BLaER1 (cell line): ENCODE data around the gene HPCAL1.

Source experiments
- H3K27ac ChIP-seq: shearing (Covaris generic); formaldehyde crosslinking; 2 replicates; pipeline ENCODE4 v1.8.1; 2022
- H3K27me3 ChIP-seq: shearing (Covaris generic); formaldehyde crosslinking; 2 replicates; pipeline ENCODE4 v1.8.1; 2022
- H3K36me3 ChIP-seq: shearing (Covaris generic); formaldehyde crosslinking; 2 replicates; pipeline ENCODE4 v1.8.1; 2022
- H3K4me1 ChIP-seq: shearing (Covaris generic); formaldehyde crosslinking; 2 replicates; pipeline ENCODE4 v1.8.1; 2022
- H3K4me2 ChIP-seq: shearing (Covaris generic); formaldehyde crosslinking; 2 replicates; pipeline ENCODE4 v1.8.1; 2022
- H3K4me3 ChIP-seq: shearing (Covaris generic); formaldehyde crosslinking; 2 replicates; pipeline ENCODE4 v1.8.1; 2022
- H3K9ac ChIP-seq: shearing (Covaris generic); formaldehyde crosslinking; 2 replicates; pipeline ENCODE4 v1.8.1; 2022
- H3K9me3 ChIP-seq: shearing (Covaris generic); formaldehyde crosslinking; 2 replicates; pipeline ENCODE4 v1.8.1; 2022
- H4K20me1 ChIP-seq: shearing (Covaris generic); formaldehyde crosslinking; 2 replicates; pipeline ENCODE4 v1.8.1; 2022
- Cebpa-rat ChIP-seq: shearing (Covaris generic); IDR thresholded peaks from 2 replicates; pipeline ENCODE4 v1.8.1; 2022

HPCAL1 gene

GRCh38 chr2:10407432-10407831, 104.7 kb downstream of the HPCAL1 start:
- peak overlapping the region; percentile 81 for H3K4me2 ChIP-seq
- TF ChIP-seq Cebpa-rat: no peak
- H3K27me3 ChIP-seq: no peaks in the 10 kb centered on the region
- 0 out of 2 replicates have a peak overlapping the region, but pooled peaks have one; percentile 14 for H3K27ac ChIP-seq
- H3K9me3 ChIP-seq: peaks cover 3% of the 10 kb centered on the region; the same call in 1 of the 2 replicates
- H3K36me3 ChIP-seq: peaks cover 19% of the 10 kb centered on the region
- peaks cover 57% of the 10 kb centered on the region for H4K20me1 ChIP-seq
- H3K4me3 ChIP-seq: no peak overlapping the region
- H3K9ac ChIP-seq: 0 out of 2 replicates have a peak overlapping the region, but pooled peaks have one; percentile 16
- peaks cover 99% of the 10 kb centered on the region for H3K4me1 ChIP-seq

DNA sequence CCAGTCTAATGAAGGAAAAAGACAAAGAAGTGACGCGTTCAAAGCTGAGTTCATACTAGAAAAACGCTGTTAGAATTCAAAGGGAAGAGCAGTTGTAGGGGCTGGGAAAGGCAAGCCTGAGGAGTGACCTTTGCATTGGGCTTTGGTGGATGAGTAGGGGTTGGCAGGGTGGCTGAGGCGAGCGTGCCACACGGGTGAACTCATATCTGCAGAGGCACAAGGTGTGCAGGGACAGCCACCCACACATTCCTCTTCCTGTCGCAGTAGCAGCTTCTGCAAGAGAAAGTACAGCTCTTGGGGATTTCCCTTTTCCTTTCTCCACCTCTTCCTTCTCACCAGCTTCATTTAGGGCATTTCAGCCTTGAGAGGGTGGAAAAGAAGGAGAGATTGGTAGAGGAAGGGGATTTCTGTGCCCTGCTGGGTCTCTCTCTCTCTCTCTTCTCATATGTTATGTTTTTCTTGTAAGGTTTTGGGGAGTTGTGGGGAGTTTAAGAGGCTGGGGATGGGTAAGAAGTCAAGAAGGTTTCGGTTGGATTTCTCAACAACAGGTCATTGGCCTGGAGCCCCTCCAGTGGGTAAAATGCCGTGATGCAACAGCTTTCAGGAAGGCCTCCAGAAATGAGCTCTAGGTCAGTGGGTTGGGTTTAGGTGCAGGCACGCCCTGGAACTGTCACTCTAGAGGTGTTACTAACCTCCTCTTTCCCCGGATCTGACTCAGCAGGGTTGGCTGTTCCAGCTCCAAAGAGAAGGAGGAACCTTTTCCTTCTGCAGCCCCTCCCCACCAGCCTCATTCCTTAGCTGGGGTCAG, 105.3 kb downstream of the HPCAL1 start:
- H3K36me3 ChIP-seq: peaks cover 25% of the 10 kb centered on the region
- H3K9me3 ChIP-seq: peaks cover 5% of the 10 kb centered on the region; the same call in 1 of the 2 replicates
- peaks cover 93% of the 10 kb centered on the region for H3K4me1 ChIP-seq
- H3K27ac ChIP-seq: 0 out of 2 replicates have a peak overlapping the region, but pooled peaks have one; percentile 14
- no peak for TF ChIP-seq Cebpa-rat
- H3K9ac ChIP-seq: 0 out of 2 replicates have a peak overlapping the region, but pooled peaks have one; percentile 16
- H3K4me2 ChIP-seq: peak overlapping the region; percentile 81
- peaks cover 57% of the 10 kb centered on the region for H4K20me1 ChIP-seq
- no peak overlapping the region for H3K4me3 ChIP-seq
- H3K27me3 ChIP-seq: no peaks in the 10 kb centered on the region

GRCh38 chr2:10408649-10409579, 106.2 kb downstream of the HPCAL1 start:
- Histone ChIP-seq H3K36me3 (peaks cover 33% of the 10 kb centered on the region), H3K27ac (peak overlapping the region; percentile 63; the same call in 1 of the 2 replicates), H3K9me3 (peaks cover 5% of the 10 kb centered on the region; the same call in 1 of the 2 replicates), H4K20me1 (peaks cover 59% of the 10 kb centered on the region), H3K4me1 (peaks cover 91% of the 10 kb centered on the region), H3K9ac (no peak overlapping the region), H3K27me3 (no peaks in the 10 kb centered on the region), H3K4me3 (no peak overlapping the region), H3K4me2 (peak overlapping the region; percentile 81)
- no peak for TF ChIP-seq Cebpa-rat

- Histone ChIP-seq H4K20me1 (peaks cover 51% of the 10 kb centered on the region), H3K9ac (peak overlapping the region; percentile 36; the same call in 1 of the 2 replicates), H3K27me3 (no peaks in the 10 kb centered on the region), H3K27ac (peak overlapping the region; percentile 63), H3K4me1 (peaks cover 89% of the 10 kb centered on the region), H3K36me3 (peaks cover 30% of the 10 kb centered on the region), H3K4me3 (no peak overlapping the region), H3K9me3 (peaks cover 5% of the 10 kb centered on the region; the same call in 1 of the 2 replicates), H3K4me2 (peak overlapping the region; percentile 77)
- no peak for TF ChIP-seq Cebpa-rat
Measured at GRCh38 chr2:10410001-10410822, 107.5 kb downstream of the HPCAL1 start.

- Histone ChIP-seq H3K4me3 (no peak overlapping the region), H3K27me3 (no peaks in the 10 kb centered on the region), H3K4me1 (peaks cover 81% of the 10 kb centered on the region), H3K9me3 (peaks cover 5% of the 10 kb centered on the region; the same call in 1 of the 2 replicates), H3K4me2 (peak overlapping the region; percentile 77), H4K20me1 (peaks cover 50% of the 10 kb centered on the region), H3K9ac (peak overlapping the region; percentile 36; the same call in 1 of the 2 replicates), H3K36me3 (peaks cover 36% of the 10 kb centered on the region), H3K27ac (peak overlapping the region; percentile 63; the same call in 1 of the 2 replicates)
- no peak for TF ChIP-seq Cebpa-rat
Measured at GRCh38 chr2:10410823-10411437, 108.2 kb downstream of the HPCAL1 start.

DNA sequence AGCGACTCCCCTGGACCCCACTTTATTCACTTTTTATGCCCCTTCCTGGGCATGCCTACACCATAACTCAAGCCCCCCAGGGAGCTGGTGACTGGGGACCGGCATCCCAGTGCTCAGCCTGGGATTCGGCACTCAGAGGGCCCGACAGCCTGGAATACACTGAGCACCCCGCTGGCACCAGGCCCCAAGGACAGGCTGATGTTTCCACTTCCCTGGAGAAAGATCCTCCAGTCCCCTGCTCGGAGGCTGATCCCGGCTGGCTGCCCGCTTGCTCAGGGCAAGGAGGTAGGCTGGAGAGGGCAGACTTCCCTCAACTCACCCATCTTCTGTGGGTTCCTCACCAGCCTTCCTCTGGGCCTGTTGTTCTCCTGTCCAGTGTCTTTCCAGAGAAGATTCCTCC, 108.9 kb downstream of the HPCAL1 start:
- no peaks in the 10 kb centered on the region for H3K27me3 ChIP-seq
- H3K4me2 ChIP-seq: peak overlapping the region; percentile 77; the same call in 1 of the 2 replicates
- peaks cover 5% of the 10 kb centered on the region; the same call in 1 of the 2 replicates for H3K9me3 ChIP-seq
- no peak overlapping the region for H3K4me3 ChIP-seq
- H4K20me1 ChIP-seq: peaks cover 50% of the 10 kb centered on the region
- peaks cover 41% of the 10 kb centered on the region for H3K36me3 ChIP-seq
- H3K9ac ChIP-seq: no peak overlapping the region
- H3K27ac ChIP-seq: peak overlapping the region; percentile 63; the same call in 1 of the 2 replicates
- no peak for TF ChIP-seq Cebpa-rat
- peaks cover 80% of the 10 kb centered on the region for H3K4me1 ChIP-seq

GRCh38 chr2:10412380-10412779, 109.7 kb downstream of the HPCAL1 start:
- no peaks in the 10 kb centered on the region for H3K27me3 ChIP-seq
- peaks cover 41% of the 10 kb centered on the region for H3K36me3 ChIP-seq
- no peak overlapping the region for H3K27ac ChIP-seq
- H4K20me1 ChIP-seq: peaks cover 45% of the 10 kb centered on the region
- TF ChIP-seq Cebpa-rat: no peak
- H3K4me1 ChIP-seq: peaks cover 80% of the 10 kb centered on the region
- no peak overlapping the region for H3K4me2 ChIP-seq
- H3K9ac ChIP-seq: no peak overlapping the region
- no peak overlapping the region for H3K4me3 ChIP-seq
- H3K9me3 ChIP-seq: peaks cover 5% of the 10 kb centered on the region; the same call in 1 of the 2 replicates

GRCh38 chr2:10413503-10413902, 110.8 kb downstream of the HPCAL1 start:
- Histone ChIP-seq H3K4me2 (no peak overlapping the region), H3K27ac (no peak overlapping the region), H3K36me3 (peaks cover 41% of the 10 kb centered on the region), H4K20me1 (peaks cover 41% of the 10 kb centered on the region), H3K4me3 (no peak overlapping the region), H3K9ac (no peak overlapping the region), H3K9me3 (peaks cover 5% of the 10 kb centered on the region; the same call in 1 of the 2 replicates), H3K4me1 (peaks cover 80% of the 10 kb centered on the region), H3K27me3 (no peaks in the 10 kb centered on the region)
- no peak for TF ChIP-seq Cebpa-rat
